H9 (cell line): ENCODE results near the gene ZC3HAV1. TPM values are rescaled to one million over a fixed set of nuclear protein-coding genes. Genes with fewer than 3 reads are reported as not detected.

ENCODE experiments used
- DNase-seq: peaks from one replicate; pipeline ENCODE4 v3.0.0-alpha.2; 2017
- H2AFZ ChIP-seq: one replicate; pipeline ENCODE4 v1.6.1; 2013; ENCODE audit warnings: mild to moderate bottlenecking, low read length, control low read depth, moderate library complexity
- H2AK5ac ChIP-seq: 2 replicates; pipeline ENCODE4 v1.6.1; 2013; ENCODE audit warnings: low read length, control low read depth, mixed read lengths; ENCODE audit not compliant: insufficient read length
- H2BK120ac ChIP-seq: one replicate; pipeline ENCODE4 v1.6.1; 2013; ENCODE audit warnings: low read depth, mild to moderate bottlenecking, low read length, control low read depth, inconsistent platforms; ENCODE audit not compliant: poor library complexity, severe bottlenecking
- H2BK12ac ChIP-seq: 2 replicates; pipeline ENCODE4 v1.6.1; 2013; ENCODE audit warnings: low read length, control low read depth, mixed read lengths, low read depth; ENCODE audit not compliant: insufficient read length
- H2BK15ac ChIP-seq: 2 replicates; pipeline ENCODE4 v1.6.1; 2013; ENCODE audit warnings: low read depth, low read length, control low read depth
- H2BK20ac ChIP-seq: one replicate; pipeline ENCODE4 v1.6.1; 2013; ENCODE audit warnings: low read depth, mild to moderate bottlenecking, low read length, control low read depth, inconsistent platforms; ENCODE audit not compliant: poor library complexity, severe bottlenecking
- H2BK5ac ChIP-seq: 2 replicates; pipeline ENCODE4 v1.6.1; 2013; ENCODE audit warnings: low read length, control low read depth, mixed read lengths; ENCODE audit not compliant: insufficient read length
- H3K14ac ChIP-seq: 2 replicates; pipeline ENCODE4 v1.6.1; 2013; ENCODE audit warnings: low read length, control low read depth; ENCODE audit not compliant: insufficient read depth
- H3K18ac ChIP-seq: 2 replicates; pipeline ENCODE4 v1.6.1; 2013; ENCODE audit warnings: low read depth, mild to moderate bottlenecking, mixed read lengths, low read length, control low read depth; ENCODE audit not compliant: insufficient read length
- H3K23ac ChIP-seq: 2 replicates; pipeline ENCODE4 v1.6.1; 2013; ENCODE audit warnings: low read length, control low read depth, mixed read lengths, low read depth; ENCODE audit not compliant: insufficient read length
- H3K23me2 ChIP-seq: 2 replicates; pipeline ENCODE4 v1.6.1; 2013; ENCODE audit warnings: low read depth, mild to moderate bottlenecking, mixed read lengths, low read length, control low read depth; ENCODE audit not compliant: insufficient read length, poor library complexity, severe bottlenecking
- H3K27ac ChIP-seq: 2 replicates; pipeline ENCODE4 v1.5.1; 2013; ENCODE audit warnings: low read length, control low read depth, mixed read lengths, low read depth; ENCODE audit not compliant: insufficient read length
- H3K27me3 ChIP-seq: 2 replicates; pipeline ENCODE4 v1.6.1; 2013; ENCODE audit warnings: low read length, control low read depth, inconsistent platforms; ENCODE audit not compliant: insufficient read depth
- H3K4ac ChIP-seq: 2 replicates; pipeline ENCODE4 v1.6.1; 2013; ENCODE audit warnings: low read depth, mild to moderate bottlenecking, control low read depth, inconsistent platforms, low read length, moderate library complexity
- H3K4me1 ChIP-seq: 2 replicates; pipeline ENCODE4 v1.6.1; 2013; ENCODE audit warnings: low read length, control low read depth, inconsistent platforms; ENCODE audit not compliant: insufficient read depth
- H3K4me2 ChIP-seq: 2 replicates; pipeline ENCODE4 v1.6.1; 2013; ENCODE audit warnings: low read length, control low read depth, mixed read lengths; ENCODE audit not compliant: insufficient read length, insufficient read depth
- H3K56ac ChIP-seq: 2 replicates; pipeline ENCODE4 v1.6.1; 2013; ENCODE audit warnings: low read depth, mild to moderate bottlenecking, mixed read lengths, low read length, control low read depth; ENCODE audit not compliant: insufficient read length
- H3K79me1 ChIP-seq: 2 replicates; pipeline ENCODE4 v1.6.1; 2013; ENCODE audit warnings: low read depth, mild to moderate bottlenecking, moderate library complexity, low read length, control low read depth, inconsistent platforms; ENCODE audit not compliant: insufficient read depth, poor library complexity, severe bottlenecking
- H3K79me2 ChIP-seq: 2 replicates; pipeline ENCODE4 v1.6.1; 2013; ENCODE audit warnings: low read length, control low read depth, inconsistent platforms; ENCODE audit not compliant: insufficient read depth
- H3K9ac ChIP-seq: 2 replicates; pipeline ENCODE4 v1.6.1; 2013; ENCODE audit warnings: low read length, control low read depth, mixed read lengths; ENCODE audit not compliant: insufficient read length; ENCODE audit errors: extremely low read depth
- H3K9me3 ChIP-seq: one replicate; pipeline ENCODE4 v1.6.1; 2013; ENCODE audit warnings: low read depth, low read length, inconsistent platforms; ENCODE audit not compliant: control insufficient read depth
- H3T11ph ChIP-seq: one replicate; pipeline ENCODE4 v1.6.1; 2013; ENCODE audit warnings: mild to moderate bottlenecking, low read length, control low read depth, inconsistent platforms
- H4K20me1 ChIP-seq: one replicate; pipeline ENCODE4 v1.6.1; 2013; ENCODE audit not compliant: control insufficient read depth, insufficient read length, insufficient read depth
- H4K5ac ChIP-seq: 2 replicates; pipeline ENCODE4 v1.6.1; 2013; ENCODE audit warnings: low read depth, mild to moderate bottlenecking, mixed read lengths, low read length, control low read depth; ENCODE audit not compliant: insufficient read length
- H4K8ac ChIP-seq: replicated peaks from 2 replicates; pipeline ENCODE4 v1.6.1; 2013; ENCODE audit warnings: low read length, control low read depth, mixed read lengths, low read depth; ENCODE audit not compliant: insufficient read length
- H4K91ac ChIP-seq: 2 replicates; pipeline ENCODE4 v1.6.1; 2013; ENCODE audit warnings: low read depth, mild to moderate bottlenecking, moderate library complexity, mixed read lengths, low read length, control low read depth; ENCODE audit not compliant: insufficient read length
- H3K27ac Mint-ChIP-seq, 3 experiments: 2 replicates in 2 of 3; 3 replicates in 1 of 3; pipeline ENCODE4 v1.8.0; 2020 to 2021; ENCODE audit warnings: mixed read lengths in 3 of 3, mild to moderate bottlenecking in 1 of 3, moderate library complexity in 1 of 3
- H3K27me3 Mint-ChIP-seq: 2 replicates; pipeline ENCODE4 v1.8.0; 2021; ENCODE audit warnings: low read depth, mild to moderate bottlenecking, moderate library complexity, mixed read lengths
- H3K36me3 Mint-ChIP-seq, 3 experiments: 2 replicates in 2 of 3; 3 replicates in 1 of 3; pipeline ENCODE4 v1.8.0; 2020 to 2021; ENCODE audit warnings: low read depth in 3 of 3, mixed read lengths in 3 of 3; ENCODE audit not compliant: insufficient read depth in 1 of 3
- H3K4me1 Mint-ChIP-seq, 2 experiments: 2 replicates each; pipeline ENCODE4 v1.8.0; 2020; ENCODE audit warnings: mixed read lengths in 2 of 2
- H3K4me3 Mint-ChIP-seq, 2 experiments: 2 replicates in 1 of 2; 3 replicates in 1 of 2; pipeline ENCODE4 v1.8.0; 2020 to 2021; ENCODE audit warnings: mild to moderate bottlenecking in 2 of 2, mixed read lengths in 2 of 2, moderate library complexity in 1 of 2
- H3K9me3 Mint-ChIP-seq, 2 experiments: 2 replicates in 1 of 2; 3 replicates in 1 of 2; pipeline ENCODE4 v1.8.0; 2020; ENCODE audit warnings: mild to moderate bottlenecking in 2 of 2, mixed read lengths in 2 of 2, moderate library complexity in 1 of 2
- WGBS: extraction: QIAGEN DNeasy Blood & Tissue Kit; methylation state at CpG from one replicate; pipeline ENCODE4 v1.1.7; 2013; ENCODE audit warnings: missing lambda C conversion rate, low lambda C conversion rate, mixed read lengths; ENCODE audit not compliant: insufficient read length; ENCODE audit errors: extremely low coverage; 5-methylcytosine and 5-hydroxymethylcytosine counted together
- long read RNA-seq: library from polyadenylated mRNA; unstranded; transcript quantifications from one replicate; pipeline ENCODE4 v2.0.0, GENCODE V29; 2020
- total RNA-seq: library from RNA; stranded (reverse); gene quantifications from 2 replicates; pipeline ENCODE4 v1.2.1, GENCODE V29; 2021
- TF ChIP-seq, protein P1 (sequence below): fragments of 200-600 bp; sonication (generic); conservative IDR thresholded peaks from 3 replicates; pipeline ENCODE4 v1.8.0; 2021; ENCODE audit warnings: antibody characterized with exemption, mild to moderate bottlenecking

The ZC3HAV1 gene
- 32.2 and 32.8 TPM in 2 replicates for total RNA-seq
- long read RNA-seq, full-length matches to known transcripts = 82 of 123 reads
- long read RNA-seq, partial matches to known transcripts = 35 of 123 reads
- long read RNA-seq, other reads (novel, unspliced or antisense) = 6 of 123 reads

GRCh38 chr7:139109188-139109982, at the start of gene ZC3HAV1:
TSS of gene ZC3HAV1 (minus strand) at chr7:139109720. CDS start at chr7:139109331, 389 bp downstream.
- Histone ChIP-seq H3T11ph (no peak within 1 kb of the TSS), H3K4ac (no peak within 1 kb of the TSS), H3K23ac (no peak within 1 kb of the TSS), H3K79me2 (peaks cover 1% of the 10 kb centered on the region; the same call in 1 of the 2 replicates), H4K5ac (no peak within 1 kb of the TSS), H4K8ac (no peak within 1 kb of the TSS), H3K4me1 (peaks cover 4% of the 10 kb centered on the region; the same call in 1 of the 2 replicates), H2BK20ac (no peak within 1 kb of the TSS), H3K4me2 (peak within 1 kb of the TSS; percentile 63), H4K91ac (no peak within 1 kb of the TSS), H2AK5ac (no peak within 1 kb of the TSS), H3K27me3 (no peaks in the 10 kb centered on the region; the same call in 1 of the 2 replicates), H3K23me2 (peaks cover 14% of the 10 kb centered on the region), H2BK15ac (no peak within 1 kb of the TSS), H3K18ac (peak within 1 kb of the TSS; percentile 53), H3K9ac (peak within 1 kb of the TSS; percentile 69), H3K27ac (no peak within 1 kb of the TSS), H2AFZ (no peak within 1 kb of the TSS), H3K56ac (no peak within 1 kb of the TSS), H2BK12ac (no peak within 1 kb of the TSS), H4K20me1 (no peaks in the 10 kb centered on the region), H2BK5ac (no peak within 1 kb of the TSS), H3K14ac (peak within 1 kb of the TSS; percentile 77), H2BK120ac (no peak within 1 kb of the TSS), H3K9me3 (no peaks in the 10 kb centered on the region), H3K79me1 (peaks cover 4% of the 10 kb centered on the region)
- peak; percentile 75 for DNase-seq
- TF ChIP-seq, protein P1, sequence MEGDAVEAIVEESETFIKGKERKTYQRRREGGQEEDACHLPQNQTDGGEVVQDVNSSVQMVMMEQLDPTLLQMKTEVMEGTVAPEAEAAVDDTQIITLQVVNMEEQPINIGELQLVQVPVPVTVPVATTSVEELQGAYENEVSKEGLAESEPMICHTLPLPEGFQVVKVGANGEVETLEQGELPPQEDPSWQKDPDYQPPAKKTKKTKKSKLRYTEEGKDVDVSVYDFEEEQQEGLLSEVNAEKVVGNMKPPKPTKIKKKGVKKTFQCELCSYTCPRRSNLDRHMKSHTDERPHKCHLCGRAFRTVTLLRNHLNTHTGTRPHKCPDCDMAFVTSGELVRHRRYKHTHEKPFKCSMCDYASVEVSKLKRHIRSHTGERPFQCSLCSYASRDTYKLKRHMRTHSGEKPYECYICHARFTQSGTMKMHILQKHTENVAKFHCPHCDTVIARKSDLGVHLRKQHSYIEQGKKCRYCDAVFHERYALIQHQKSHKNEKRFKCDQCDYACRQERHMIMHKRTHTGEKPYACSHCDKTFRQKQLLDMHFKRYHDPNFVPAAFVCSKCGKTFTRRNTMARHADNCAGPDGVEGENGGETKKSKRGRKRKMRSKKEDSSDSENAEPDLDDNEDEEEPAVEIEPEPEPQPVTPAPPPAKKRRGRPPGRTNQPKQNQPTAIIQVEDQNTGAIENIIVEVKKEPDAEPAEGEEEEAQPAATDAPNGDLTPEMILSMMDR = peak; percentile 37; the same call in 2 of the 3 replicates
- no CpG with 5 or more reads among the region's 68 CpGs for WGBS
- H3K9me3 Mint-ChIP-seq = no peaks in the 10 kb centered on the region
- peaks cover 13 to 16% of the 10 kb centered on the region in 2 experiments for H3K4me1 Mint-ChIP-seq
- peak within 1 kb of the TSS; percentile 90 to 96 for H3K4me3 Mint-ChIP-seq
- peak within 1 kb of the TSS in 2 of 3 experiments; percentile 86 to 88; a peak in 3 of 7 replicates for H3K27ac Mint-ChIP-seq
- no peaks in the 10 kb centered on the region; a peak in 1 of 7 replicates for H3K36me3 Mint-ChIP-seq
- H3K27me3 Mint-ChIP-seq = peaks cover 25% of the 10 kb centered on the region
